GM18858 (cell line): ENCODE measurements around the gene FOXS1.

Experiments
- ATAC-seq: cut with Tn5 transposase; IDR thresholded peaks from one replicate; pipeline ENCODE4 v1.9.1; 2021; ENCODE audit not compliant: unreplicated experiment

The FOXS1 gene

DNA sequence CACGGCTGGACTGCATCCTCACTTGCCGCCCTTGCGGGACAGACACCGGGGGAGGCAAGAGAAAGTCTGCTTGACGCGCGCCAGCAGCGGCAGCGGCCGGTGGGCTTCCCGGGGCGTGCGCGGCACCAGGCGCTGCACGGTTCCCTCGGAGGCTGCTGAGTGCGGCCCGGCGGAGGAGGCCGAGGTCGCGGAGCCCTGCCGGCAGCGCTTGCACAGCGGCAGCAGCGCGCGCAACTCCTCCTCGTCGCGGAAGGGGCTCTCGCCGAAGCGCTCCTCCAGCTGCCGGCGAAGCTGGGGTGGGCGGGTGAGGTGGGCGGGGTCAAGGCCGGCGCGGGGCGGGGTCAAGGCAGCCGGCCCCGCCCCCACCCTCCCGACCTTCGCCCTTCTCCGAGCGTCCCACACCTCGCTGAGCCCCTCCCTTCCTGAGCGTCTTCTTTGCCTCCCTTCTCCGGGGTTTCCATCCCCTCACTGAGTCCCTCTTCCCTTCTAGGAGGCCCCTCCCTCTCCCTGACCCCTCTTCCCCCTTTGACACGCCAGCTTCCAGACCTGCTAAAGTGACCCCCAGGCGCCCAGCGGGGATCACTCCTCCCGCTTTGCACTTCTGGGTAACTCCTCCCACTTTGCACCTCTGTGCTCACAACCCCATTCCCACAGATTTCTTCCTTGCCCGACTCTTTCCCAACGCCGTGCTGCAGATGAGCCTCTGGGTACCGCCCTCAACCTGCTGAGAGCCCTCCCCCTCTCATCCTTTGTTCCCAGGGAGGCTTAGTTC is 16.2 kb upstream of the FOXS1 start:
- no peak for ATAC-seq

DNA sequence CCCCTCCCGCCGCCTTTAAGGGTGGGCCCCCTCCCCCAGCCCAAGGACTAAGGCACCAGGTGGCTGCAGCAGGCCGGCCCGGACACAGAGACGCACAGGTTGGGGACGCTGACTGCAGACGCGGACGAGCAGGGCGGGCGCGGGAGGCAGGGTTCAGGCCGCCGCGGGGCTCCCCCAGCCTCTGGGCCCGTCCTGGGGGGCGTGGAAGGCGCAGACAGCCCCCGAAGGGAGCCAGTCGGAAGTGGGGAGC is 15.7 kb upstream of the FOXS1 start:
- ATAC-seq = no peak

DNA sequence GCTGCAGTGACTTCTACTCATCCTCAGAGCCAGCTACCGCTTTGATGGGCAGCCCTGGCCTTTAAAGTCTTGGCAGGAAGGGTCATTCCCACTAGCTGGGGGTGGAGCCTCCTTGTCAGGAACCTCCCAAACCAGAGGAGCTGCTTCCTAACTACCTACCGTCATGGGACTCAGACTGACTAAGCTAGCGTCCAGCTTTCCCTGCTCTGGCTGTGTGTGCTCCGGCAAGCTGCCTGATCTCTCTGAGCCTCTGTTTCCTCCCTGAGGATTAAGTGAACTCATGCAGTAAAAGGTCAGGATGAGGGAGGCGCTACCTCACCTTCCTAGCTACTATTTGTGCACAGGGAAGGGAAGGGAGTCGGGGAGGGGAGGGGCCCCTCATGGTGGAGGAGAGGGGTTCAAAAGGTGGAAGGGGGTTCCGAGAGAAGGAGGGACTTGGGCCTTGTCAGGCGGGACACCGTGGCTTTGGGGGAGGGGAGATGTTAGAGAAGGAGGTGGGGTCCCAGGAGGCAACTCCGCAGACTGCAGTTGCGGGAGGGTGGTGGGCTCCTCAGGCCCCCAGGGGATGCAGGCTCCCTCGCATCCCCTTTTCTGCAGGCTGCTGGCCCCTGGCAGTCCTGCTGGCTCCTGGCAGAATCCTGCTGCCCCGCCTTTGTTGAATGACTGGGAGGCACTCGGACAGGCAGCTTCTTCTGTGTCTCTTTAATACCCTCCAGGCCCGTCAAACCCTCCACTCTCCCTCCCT is 15.2 kb upstream of the FOXS1 start:
- no peak for ATAC-seq

DNA sequence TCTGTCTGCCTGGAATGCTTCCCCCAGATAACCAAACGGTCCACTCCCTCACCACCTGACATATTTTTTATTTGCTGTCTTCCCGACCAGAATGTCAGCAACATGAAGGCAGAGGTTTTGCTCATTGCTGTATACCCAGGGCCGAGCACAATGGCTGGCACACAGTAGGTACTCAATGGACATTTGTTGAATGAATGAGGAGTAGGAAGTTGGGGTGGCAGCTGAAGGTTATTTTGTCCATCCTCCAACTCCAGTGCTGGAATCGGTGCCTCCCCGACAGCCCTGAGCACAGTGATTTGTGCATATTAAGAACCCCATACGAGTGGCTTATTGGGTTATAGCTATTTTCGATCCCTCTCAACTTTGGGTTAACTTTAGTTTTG is 14.6 kb upstream of the FOXS1 start:
- ATAC-seq = no peak

DNA sequence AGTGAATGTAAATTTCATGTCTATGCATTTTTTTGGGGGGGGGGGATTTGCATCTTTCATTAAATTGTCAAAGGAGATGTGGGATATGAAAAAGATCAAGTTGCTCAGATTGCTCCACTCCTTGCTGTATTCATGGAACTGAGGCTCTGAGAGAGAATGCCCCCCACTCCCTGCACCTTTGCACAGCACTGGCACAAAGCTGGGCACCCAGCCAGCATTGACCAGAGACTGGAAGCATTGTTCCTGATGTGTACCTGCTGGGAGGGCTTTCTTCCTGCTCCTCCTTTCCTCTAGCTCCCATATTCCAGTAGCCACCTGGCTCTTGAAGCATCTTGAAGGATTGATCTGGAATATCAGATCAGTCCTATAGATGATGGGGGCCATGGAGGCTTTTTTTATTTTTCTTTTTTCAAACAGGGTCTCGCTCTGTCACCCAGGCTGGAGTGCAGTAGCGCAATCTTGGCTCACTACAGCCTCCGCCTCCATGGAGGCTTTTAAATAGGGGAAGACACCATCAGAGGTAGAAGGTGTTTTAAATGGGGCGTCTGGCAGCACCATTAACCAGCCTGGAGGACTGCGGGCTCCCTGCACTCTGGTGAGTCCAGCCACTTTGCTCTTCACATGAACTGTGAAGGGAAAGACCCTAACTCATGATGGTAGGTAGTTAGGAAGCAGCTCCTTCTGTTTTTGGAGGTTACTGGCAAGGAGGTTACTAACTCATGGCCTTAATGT is 14.0 kb upstream of the FOXS1 start:
- no peak for ATAC-seq

DNA sequence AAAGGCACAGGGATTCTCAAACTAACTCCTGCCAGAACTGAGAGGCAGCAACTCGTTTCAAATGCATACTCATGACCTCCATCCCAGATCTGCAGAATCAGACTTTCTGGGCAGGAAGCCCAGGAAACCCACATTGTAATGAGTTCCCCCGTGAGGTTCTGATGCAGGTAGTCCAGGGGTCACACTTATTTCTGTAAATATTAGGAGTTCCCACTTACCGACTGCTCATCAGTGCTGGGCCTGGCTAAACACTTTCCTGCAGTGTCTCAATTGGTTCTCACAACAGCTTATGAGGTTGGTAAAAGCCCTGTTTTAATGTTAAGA is 13.3 kb upstream of the FOXS1 start:
- no peak for ATAC-seq

DNA sequence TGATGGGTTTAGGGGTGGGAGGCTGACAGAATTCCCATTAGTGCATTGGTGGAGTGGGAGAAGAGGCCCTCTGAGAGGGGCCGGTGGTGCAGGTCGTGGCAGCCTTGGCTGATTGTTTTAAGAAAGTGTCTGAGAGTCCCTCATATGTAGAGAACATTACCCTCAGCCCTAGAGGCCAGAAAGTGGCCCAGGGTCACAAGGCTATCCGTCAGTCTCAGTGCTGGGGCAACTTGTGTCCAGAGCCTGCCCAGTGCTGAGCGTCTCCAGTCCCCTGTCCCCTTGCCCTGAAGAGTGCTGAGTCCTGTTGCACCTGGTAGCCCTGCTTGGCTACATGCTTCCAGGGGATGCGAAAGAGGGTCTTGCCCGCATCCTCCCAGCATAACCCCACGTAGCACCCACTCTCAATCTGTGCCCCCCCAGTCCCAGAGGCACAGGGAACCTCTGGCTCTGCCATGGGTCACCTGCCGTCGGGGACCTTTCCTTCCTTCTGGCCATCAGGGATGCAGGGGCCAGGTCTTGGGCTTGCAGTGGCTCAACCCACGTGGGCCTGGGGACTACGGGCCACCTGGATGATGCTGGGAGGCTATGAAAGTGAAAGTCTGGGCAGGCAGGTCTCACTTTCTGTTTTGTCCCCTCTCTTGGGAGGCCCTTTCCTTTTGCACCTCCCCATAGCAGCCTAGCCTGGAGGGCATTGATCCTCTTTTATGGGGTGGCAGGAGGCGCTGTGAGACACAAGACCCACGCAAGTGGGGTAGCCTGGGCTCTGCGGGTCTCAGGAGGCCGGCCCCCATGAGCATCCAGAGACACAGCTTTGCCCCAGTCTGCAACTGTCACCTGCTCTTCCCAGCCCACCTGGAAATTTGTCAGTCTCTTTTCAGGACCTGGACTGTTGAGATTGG is 12.7 kb upstream of the FOXS1 start:
- ATAC-seq = no peak

DNA sequence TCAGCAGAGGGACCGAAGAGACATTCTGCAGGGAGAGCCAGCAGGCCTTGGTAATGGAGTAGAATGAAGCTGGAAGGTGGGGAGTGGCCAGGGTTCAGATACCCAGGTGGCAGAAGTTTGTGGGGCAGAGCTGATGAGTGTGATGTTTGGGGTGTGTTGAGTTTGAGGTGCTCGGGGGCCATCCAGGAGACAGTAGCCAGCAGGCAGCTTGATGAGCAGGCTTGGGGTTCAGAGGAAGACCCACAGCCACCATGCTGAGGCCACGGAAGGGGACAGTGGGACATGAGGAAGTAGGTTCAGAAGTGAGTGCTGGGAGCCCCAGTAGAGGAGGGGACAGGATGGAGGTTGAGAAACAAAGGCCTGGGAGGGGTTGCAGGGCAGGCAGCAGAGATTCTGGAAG is 11.1 kb upstream of the FOXS1 start:
- ATAC-seq = no peak

DNA sequence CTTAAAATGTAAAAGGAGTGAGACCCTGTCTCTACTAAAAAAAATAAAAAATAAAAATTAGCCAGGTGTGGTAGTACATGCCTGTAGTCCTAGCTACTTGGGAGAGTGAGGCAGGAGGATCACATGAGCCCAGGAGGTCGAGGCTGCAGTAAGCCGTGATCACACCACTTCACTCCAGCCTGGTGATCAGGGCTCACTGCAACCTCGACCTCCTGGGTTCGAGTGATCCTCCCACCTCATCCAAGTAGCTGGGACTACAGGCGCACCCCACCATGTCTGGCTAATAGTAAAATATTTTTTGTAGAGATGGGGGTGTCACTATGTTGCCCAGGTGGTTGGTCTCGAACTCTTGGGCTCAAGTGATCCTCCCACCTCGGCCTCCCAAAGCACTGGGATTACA is 8.1 kb upstream of the FOXS1 start:
- ATAC-seq = no peak

DNA sequence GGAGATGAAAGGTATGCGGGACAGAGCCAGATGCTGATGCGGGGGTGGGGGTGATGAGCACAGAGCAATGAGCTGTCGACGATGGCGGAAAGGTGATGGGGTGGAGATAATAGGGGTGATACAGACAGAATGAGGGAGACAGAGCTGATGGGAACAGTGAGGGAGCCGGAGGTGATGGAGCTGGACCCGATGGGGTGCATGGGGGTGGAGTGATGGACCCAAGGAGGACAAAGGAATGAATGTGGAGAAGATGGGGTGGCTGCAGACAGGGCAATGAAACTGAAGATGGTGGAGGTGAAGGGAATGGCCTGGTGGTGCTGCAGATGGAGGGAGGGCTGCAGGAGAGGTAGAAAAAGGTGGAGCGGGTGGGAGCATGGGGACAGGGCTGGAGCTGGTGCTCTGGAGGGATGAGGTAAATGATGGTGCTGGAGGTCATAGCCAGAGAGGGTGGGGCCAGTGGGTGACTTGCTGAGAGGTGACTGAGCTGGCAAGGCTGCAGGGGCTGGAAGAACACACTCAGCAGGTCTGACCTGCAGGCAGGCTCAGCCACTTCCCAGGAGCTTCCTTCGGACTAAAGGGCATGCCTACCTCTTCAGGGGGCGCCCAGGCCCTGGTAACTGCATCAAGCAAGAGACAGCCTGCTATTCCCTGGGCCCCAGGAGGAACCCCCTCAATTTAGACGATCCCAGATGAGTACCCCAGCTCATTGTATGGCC is 6.0 kb upstream of the FOXS1 start:
- ATAC-seq = no peak

DNA sequence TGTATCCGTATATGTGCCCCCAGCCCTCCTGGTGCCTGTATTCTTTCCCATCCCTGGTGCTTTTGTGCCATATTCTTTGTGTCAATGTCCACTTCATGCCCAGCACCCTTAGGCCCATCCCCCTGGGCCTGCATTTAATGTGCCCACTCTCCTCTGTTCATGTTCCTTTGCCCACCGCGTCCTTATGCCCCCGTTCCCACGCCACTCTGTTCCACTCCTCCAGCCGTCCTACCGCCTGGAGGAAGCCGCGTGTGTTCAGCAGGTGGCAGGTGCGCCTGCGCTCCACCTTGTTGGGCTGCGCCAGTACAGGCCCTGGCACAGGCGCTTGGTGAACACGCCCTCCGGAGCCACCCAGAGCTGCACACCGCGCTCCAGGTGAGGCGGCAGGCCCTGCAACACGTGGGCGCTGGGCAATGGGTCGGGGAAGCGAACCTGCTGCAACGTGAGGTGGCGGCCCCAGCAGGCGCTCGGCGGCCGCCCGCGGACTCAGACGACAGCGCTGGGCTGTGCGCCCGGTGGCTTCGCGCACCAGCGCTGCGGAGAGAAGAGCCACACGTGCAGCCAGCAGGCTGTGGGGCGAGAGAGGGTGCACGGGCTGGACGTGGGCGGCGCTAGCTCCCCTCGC is 4.0 kb upstream of the FOXS1 start:
- no peak for ATAC-seq

DNA sequence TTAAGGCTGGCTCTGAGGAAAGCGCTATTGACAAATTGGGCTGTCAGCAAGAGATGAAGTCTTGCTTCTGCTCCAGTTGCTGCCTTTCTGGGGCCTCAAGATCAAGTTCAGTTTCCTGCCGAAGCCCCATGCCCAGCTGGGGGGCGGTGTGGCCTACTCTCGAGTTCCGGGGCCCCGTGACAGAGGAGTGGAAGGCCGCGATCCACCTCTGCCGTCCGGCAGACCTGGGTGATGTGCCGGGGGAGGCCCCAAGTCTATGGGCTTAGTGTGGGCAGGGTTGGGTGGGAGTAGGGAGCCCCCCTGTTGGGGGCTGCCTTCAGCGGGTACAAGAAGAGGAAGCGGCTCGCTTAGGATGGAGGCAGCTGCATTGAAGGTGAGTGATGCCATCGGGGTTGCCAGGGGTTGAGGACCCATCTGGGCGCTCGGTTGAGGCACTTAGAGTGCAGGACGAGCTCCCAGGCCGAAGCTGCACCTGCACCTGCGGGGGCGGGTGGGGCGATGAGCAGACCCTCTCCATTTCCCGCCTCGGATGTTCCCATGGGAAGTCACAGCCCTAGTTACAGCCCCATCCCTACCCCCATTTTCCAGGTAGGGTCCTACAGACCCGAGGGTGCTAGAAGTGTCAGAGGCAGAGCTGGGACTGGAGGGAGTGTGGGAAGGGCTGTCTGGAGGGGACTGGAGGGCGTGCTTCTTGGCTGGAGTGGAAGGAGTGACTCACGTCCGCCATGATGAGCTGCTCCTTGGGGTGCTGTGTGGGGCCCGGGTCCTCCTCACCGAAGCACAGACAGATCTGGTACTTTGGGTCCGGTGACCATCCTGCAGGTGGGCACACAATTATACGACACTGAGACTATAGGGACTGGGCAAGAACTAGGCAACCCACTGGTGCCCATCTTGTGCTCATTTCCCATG is 2.9 kb upstream of the FOXS1 start:
- no peak for ATAC-seq

DNA sequence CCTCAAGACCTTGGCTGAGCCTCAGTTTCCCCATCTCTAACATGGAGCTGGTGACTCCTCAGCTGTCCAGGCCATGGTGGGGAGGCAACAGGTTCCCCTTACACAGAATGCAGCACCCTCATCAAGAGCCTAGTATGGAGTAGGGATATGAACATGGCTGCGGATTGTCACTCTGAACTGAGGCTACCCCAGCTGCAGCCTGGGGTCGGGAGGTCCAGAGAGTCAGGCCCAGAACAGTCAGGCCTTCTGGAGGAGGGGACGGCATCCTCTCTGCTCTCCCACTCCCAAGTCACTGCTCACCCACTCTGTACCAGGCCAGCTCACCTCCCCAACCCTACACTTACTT is 1.4 kb upstream of the FOXS1 start:
- no peak for ATAC-seq

DNA sequence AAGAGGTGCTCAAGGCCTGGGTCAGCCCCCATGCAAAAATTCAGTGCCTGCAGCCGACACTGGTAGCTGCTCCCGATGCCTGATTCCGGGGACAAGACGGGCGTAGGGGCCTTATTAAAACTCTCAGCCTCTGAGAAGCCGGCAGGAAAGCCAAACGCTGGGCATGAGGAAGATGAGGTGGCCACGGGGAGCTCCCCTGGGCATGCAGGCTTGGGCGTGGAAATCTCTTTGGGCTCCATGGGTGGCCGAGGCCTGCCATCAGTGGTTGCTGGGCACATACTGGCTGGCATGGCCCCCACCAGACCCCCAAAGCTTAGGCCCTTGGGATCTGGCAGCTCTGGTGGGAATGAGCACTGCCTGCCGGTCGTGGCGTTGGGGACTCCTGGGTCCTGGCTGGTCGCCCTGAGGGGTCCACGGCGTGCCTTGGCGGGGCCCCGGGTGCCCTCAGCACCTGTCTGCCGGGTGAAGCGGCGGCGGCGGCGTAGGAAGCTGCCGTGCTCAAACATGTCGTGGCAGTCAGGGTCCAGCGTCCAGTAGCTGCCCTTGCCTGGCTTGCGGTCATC is 586 bp downstream of the FOXS1 start:
- ATAC-seq = no peak

DNA sequence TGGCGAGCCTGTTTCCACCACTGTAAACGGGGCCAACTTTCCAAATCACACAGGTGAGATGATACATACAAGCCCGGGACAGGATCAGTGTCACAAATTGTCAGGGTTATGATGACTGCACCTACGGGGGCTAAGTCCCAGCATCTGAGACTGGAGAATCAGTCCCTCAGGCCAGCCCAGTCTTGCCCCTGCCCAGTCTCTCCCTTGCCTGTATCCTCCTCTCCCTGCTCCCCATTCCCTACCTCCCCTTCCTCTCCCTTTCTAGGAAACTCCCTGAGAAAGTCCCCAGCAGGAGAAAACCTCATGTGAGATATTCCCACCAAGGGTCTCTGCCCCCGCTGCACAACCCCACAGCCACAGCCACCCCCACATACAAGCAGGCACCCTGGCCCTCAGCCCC is 1.5 kb downstream of the FOXS1 start:
- no peak for ATAC-seq

DNA sequence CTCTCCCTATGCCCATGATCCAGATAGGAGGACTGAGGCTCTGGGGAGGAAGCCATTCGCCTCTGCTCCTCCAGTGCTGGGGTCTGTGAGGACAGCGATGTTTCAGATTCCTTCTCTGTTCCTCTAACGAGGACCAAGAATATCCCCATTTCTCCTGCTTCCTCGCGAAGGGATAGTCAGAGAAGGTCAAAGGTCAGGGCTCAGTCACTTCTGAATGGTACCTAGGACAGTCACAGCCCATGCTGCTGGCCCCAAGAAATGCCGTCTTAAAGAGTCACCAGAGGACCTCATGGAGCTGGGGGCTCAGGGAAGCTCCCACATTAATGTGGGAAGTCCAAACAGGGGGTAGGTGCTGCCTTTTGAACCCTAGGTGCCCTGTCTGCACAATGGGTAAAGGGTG is 2.1 kb downstream of the FOXS1 start:
- no peak for ATAC-seq

DNA sequence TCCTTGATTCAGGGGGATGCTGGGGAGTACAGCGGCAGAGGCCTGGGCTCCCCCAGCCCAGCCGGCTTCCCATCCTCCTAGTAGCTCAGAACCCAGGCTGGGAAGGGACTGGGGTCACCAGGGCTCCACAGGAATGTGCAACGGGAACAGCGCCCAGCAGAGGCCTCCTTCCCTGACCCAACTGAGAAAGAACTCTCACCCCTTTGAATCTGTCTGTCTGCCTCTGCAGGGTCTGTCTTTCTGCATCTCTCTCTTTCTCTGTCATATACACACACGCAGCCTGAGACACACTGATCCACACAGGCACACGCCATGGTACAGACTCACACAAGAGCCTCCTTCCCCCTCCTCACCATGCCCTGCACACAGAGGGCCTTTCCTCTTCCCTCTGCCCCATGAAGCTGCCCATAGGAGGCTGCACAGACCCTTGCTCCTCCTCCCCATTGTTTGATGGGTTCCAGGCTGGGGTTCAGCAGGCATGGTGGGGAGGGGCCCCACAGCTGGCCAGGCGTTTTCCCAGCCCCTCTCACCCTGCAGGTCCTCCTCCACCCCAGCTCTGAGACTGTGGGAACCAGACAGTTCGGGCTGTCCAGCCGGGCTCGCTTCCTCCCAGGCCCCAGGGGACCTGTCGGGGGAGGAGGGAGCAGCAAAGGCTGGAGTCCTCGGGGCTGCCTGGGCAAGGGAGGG is 2.8 kb downstream of the FOXS1 start:
- no peak for ATAC-seq

DNA sequence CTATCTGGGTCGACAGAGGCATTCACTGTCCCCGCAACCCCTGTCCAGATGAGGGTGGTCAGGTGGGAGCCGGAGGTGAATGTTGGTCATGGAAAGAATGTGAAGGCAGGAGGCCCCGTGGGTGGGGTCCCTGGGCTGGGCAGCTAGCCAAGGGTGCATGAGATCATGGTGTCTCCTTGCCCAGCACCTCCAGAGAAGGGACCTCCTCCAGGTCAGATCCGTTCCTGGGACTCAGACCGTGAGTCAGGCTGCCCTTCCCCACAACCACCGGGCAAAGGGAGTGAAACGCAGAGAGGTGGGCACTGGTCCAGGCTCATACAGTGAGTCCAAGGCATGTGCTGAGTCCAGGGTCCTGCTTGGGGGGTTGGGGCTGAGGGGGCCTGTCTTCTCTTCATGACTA is 3.5 kb downstream of the FOXS1 start:
- ATAC-seq = no peak
